GM12878 (cell line): ENCODE measurements around the gene FBRSL1. TPM values are rescaled to one million over a fixed set of nuclear protein-coding genes. Genes with fewer than 3 reads are reported as not detected.

Experiments used
- ATAC-seq: fragments of 200-7000 bp; cut with Tn5 transposase; 3 replicates; pipeline ENCODE4 v1.9.1; 2020; ENCODE audit warnings: mild to moderate bottlenecking, moderate library complexity
- BruUV-seq: library from RNA; stranded (reverse); fragments of 400-500 nt; replicated peaks from 2 replicates; lab custom pipeline; 2021; lab: Mats Ljungman, UMichigan
- CTCF ChIA-PET: fragments of 300-600 bp; sonication (Branson Sonifier 250); formaldehyde crosslinking; extraction: SDS; loops from one replicate; lab custom pipeline; 2021; ENCODE audit warnings: inconsistent platforms; lab: Yijun Ruan, JAX
- POLR2A ChIA-PET: fragments of 350-600 bp; formaldehyde crosslinking; extraction: SDS; loops from one replicate; lab custom pipeline; 2021; ENCODE audit warnings: inconsistent platforms; lab: Charles Lee
- RAD21 ChIA-PET: fragments of 300-600 bp; sonication (Branson Sonifier 250); formaldehyde crosslinking; loops from one replicate; lab custom pipeline; 2023; ENCODE audit warnings: antibody characterized with exemption; ENCODE audit not compliant: unreplicated experiment; lab: Charles Lee
- SMC1A ChIA-PET: fragments of 300-600 bp; sonication (Branson Sonifier 250); formaldehyde crosslinking; loops from one replicate; lab custom pipeline; 2023; ENCODE audit not compliant: unreplicated experiment, uncharacterized antibody; lab: Charles Lee
- DNase-seq: peaks from one replicate; pipeline ENCODE4 v3.0.0-alpha.2; 2011; ENCODE audit warnings: low read depth, low spot score
- FAIRE-seq: peaks from 3 replicates; lab custom pipeline; 2011; peaks lifted over from hg19 to GRCh38; lab: Jason Lieb, UNC
- H2AFZ ChIP-seq: 2 replicates; pipeline ENCODE4 v1.6.0; 2011; ENCODE audit warnings: low read depth, low read length, control low read depth; ENCODE audit not compliant: control insufficient read depth
- H3K27ac ChIP-seq: 2 replicates; pipeline ENCODE4 v1.5.1; 2011; ENCODE audit warnings: control low read depth; ENCODE audit not compliant: control insufficient read depth, insufficient read depth
- H3K27me3 ChIP-seq, 2 experiments: replicated peaks in 1 of 2; 2 replicates each; pipeline versions ENCODE4 v1.6.0 to v1.6.1; 2011; ENCODE audit warnings: low read length in 1 of 2; ENCODE audit not compliant: control insufficient read depth in 2 of 2, insufficient read depth in 2 of 2
- H3K36me3 ChIP-seq, 2 experiments: 2 replicates each; pipeline ENCODE4 v1.5.1; 2011; ENCODE audit warnings: low read length in 1 of 2; ENCODE audit not compliant: control insufficient read depth in 2 of 2, insufficient read depth in 2 of 2
- H3K4me1 ChIP-seq: 2 replicates; pipeline ENCODE4 v1.6.1; 2011; ENCODE audit warnings: mild to moderate bottlenecking, low read length, moderate library complexity, mixed read lengths; ENCODE audit not compliant: control insufficient read depth, insufficient read depth
- H3K4me2 ChIP-seq: 2 replicates; pipeline ENCODE4 v1.6.0; 2011; ENCODE audit warnings: control low read depth; ENCODE audit not compliant: control insufficient read depth, insufficient read depth
- H3K4me3 ChIP-seq: fragments of 200-600 bp; sonication (generic); 2 replicates; pipeline ENCODE4 v1.5.1; 2016
- H3K79me2 ChIP-seq: 2 replicates; pipeline ENCODE4 v1.6.0; 2011; ENCODE audit warnings: low read length; ENCODE audit not compliant: control insufficient read depth, insufficient read depth
- H3K9ac ChIP-seq: 2 replicates; pipeline ENCODE4 v1.8.0; 2011; ENCODE audit warnings: low read length, control low read depth, mixed read lengths; ENCODE audit not compliant: control insufficient read depth, insufficient read depth
- H3K9me3 ChIP-seq: replicated peaks from 3 replicates; pipeline ENCODE4 v1.5.1; 2011; ENCODE audit warnings: mild to moderate bottlenecking, low read length; ENCODE audit not compliant: control insufficient read depth, insufficient read depth
- H4K20me1 ChIP-seq: 2 replicates; pipeline ENCODE4 v1.6.0; 2011; ENCODE audit not compliant: control insufficient read depth, insufficient read depth
- CBX3 ChIP-seq: fragments of 200-600 bp; sonication (generic); IDR thresholded peaks from 2 replicates; pipeline ENCODE4 v1.6.1; 2016; ENCODE audit warnings: low read depth, borderline replicate concordance
- CEBPZ ChIP-seq: fragments of 150-350 bp; IDR thresholded peaks from 2 replicates; pipeline ENCODE4 v1.6.1; 2016; ENCODE audit warnings: low read depth, low read length
- FOXK2 ChIP-seq: fragments of 450-650 bp; IDR thresholded peaks from 2 replicates; pipeline ENCODE4 v1.6.1; 2017; ENCODE audit warnings: mild to moderate bottlenecking, moderate library complexity
- HCFC1 ChIP-seq: fragments of 150-350 bp; IDR thresholded peaks from 2 replicates; pipeline ENCODE4 v1.6.1; 2014; ENCODE audit warnings: low read length
- HSF1 ChIP-seq: fragments of 150-350 bp; IDR thresholded peaks from 2 replicates; pipeline ENCODE4 v1.6.1; 2014; ENCODE audit warnings: mild to moderate bottlenecking, low read depth, low read length
- IRF5 ChIP-seq: fragments of 450-650 bp; IDR thresholded peaks from 2 replicates; pipeline ENCODE4 v1.6.1; 2017; ENCODE audit warnings: borderline replicate concordance
- JUND ChIP-seq: IDR thresholded peaks from 2 replicates; pipeline ENCODE4 v1.6.1; 2012; ENCODE audit warnings: low read depth, mild to moderate bottlenecking, low read length, improper control_type of control experiment, moderate library complexity
- KLF5 ChIP-seq: fragments of 450-650 bp; IDR thresholded peaks from 2 replicates; pipeline ENCODE4 v1.6.1; 2014; ENCODE audit warnings: mild to moderate bottlenecking; ENCODE audit not compliant: partially characterized antibody
- MXI1 ChIP-seq: fragments of 150-350 bp; IDR thresholded peaks from 2 replicates; pipeline ENCODE4 v1.6.1; 2011; ENCODE audit warnings: low read depth, mild to moderate bottlenecking, inconsistent platforms, low read length, improper control_type of control experiment
- NBN ChIP-seq: fragments of 450-650 bp; IDR thresholded peaks from 2 replicates; pipeline ENCODE4 v1.6.1; 2016
- NFYA ChIP-seq: IDR thresholded peaks from 2 replicates; pipeline ENCODE4 v1.6.1; 2011; ENCODE audit warnings: low read depth, mild to moderate bottlenecking, low read length, improper control_type of control experiment, borderline replicate concordance
- SIX5 ChIP-seq: IDR thresholded peaks from 2 replicates; pipeline ENCODE4 v1.6.1; 2011; ENCODE audit warnings: mild to moderate bottlenecking, low read depth, low read length, moderate library complexity; ENCODE audit not compliant: severe bottlenecking
- USF1 ChIP-seq: IDR thresholded peaks from 2 replicates; pipeline ENCODE4 v1.6.1; 2011; ENCODE audit warnings: borderline replicate concordance, low read depth, mild to moderate bottlenecking, moderate library complexity, mixed read lengths, low read length; ENCODE audit not compliant: insufficient read depth; ENCODE audit errors: extremely low read length
- WGBS: methylation state at CpG from one replicate; pipeline ENCODE4 v1.1.6; 2016; ENCODE audit warnings: low lambda C conversion rate; ENCODE audit not compliant: insufficient replicate concordance, insufficient coverage; ENCODE audit errors: missing lambda C conversion rate; 5-methylcytosine and 5-hydroxymethylcytosine counted together
- in situ Hi-C: fragments of 300-500 bp; cut with MboI; formaldehyde crosslinking; loops from 9 replicates; pipeline ENCODE4 v1.14.3; 2018; ENCODE audit warnings: mixed read lengths
- intact Hi-C: fragments of 100-400 bp; cut with micrococcal nuclease; formaldehyde crosslinking; loops from one replicate; pipeline ENCODE4 v1.14.2; 2022; ENCODE audit not compliant: unreplicated experiment
- polyA plus RNA-seq, 11 experiments: library from polyadenylated mRNA; depleted of rRNA in 4 of 11; unstranded in 6 of 11; stranded (reverse) in 5 of 11; fragments of >200 nt; fragmentation: Nextera tagmentation in 4 of 11; fragmentation: Illumina TruSeq in 1 of 11; extraction: Ambion mirVana in 4 of 11; extraction: Trizol in 1 of 11; gene quantifications; 1 replicate in 1 of 11; 2 replicates in 10 of 11; pipeline versions ENCODE4 v1.2.1 to v1.2.3, GENCODE V29; 2011 to 2016; ENCODE audit warnings: inconsistent platforms in 2 of 11, missing spikeins in 2 of 11, low read depth in 1 of 11
- total RNA-seq, 4 experiments: library from RNA; depleted of rRNA in 3 of 4; stranded (reverse); fragments of >200 nt in 3 of 4; fragmentation: Illumina TruSeq in 1 of 4; extraction: Trizol in 1 of 4; gene quantifications; 2 replicates each; pipeline versions ENCODE4 v1.2.1 to v1.2.3, GENCODE V29; 2013 to 2021

FBRSL1 gene
- total and polyA plus RNA-seq, 10 of the 15 experiments (the other 5 are each of a cell fraction or from before 2014, with no cell fraction given), result 0.19 to 55.1 (median 4.1) TPM

- no peak for TF ChIP-seq USF1
- no peak for TF ChIP-seq HCFC1
Measured at GRCh38 chr12:132512197-132513069, 22.5 kb downstream of the FBRSL1 start (continued).

- FAIRE-seq, result no peak
- no peak overlapping the region for H3K9ac ChIP-seq
- TF ChIP-seq MXI1 (no peak), HSF1 (no peak), KLF5 (no peak), JUND (no peak), SIX5 (no peak), CEBPZ (no peak), CBX3 (no peak), IRF5 (no peak), FOXK2 (no peak), NBN (no peak), NFYA (no peak)
Measured at GRCh38 chr12:132513070-132513398, 23.1 kb downstream of the FBRSL1 start.

More at GRCh38 chr12:132513070-132513398, 23.1 kb downstream of the FBRSL1 start:
- CTCF ChIA-PET, result no interaction called here
- intact Hi-C loops, result no loop called here
- H3K9me3 ChIP-seq, result no peaks in the 10 kb centered on the region
- no peaks in the 10 kb centered on the region; the same call in 1 of the 2 replicates for H4K20me1 ChIP-seq
- no peak overlapping the region for H2AFZ ChIP-seq
- ATAC-seq, result no peak
- in situ Hi-C loops, result loop anchor here (5.0 kb wide), 1 partner anchor 96 kb away; no protein-coding TSS in a partner anchor
- WGBS, result 94% methylated on average over 4 of the region's 4 CpGs
- no peak overlapping the region for H3K4me2 ChIP-seq
- SMC1A ChIA-PET, result no interaction called here
- no peaks in the 10 kb centered on the region; a peak in 1 of 4 replicates for H3K27me3 ChIP-seq
- DNase-seq, result no peak
- H3K27ac ChIP-seq, result no peak overlapping the region
- POLR2A ChIA-PET, result no interaction called here
- BruUV-seq, result no TSS peak
- H3K79me2 ChIP-seq, result no peaks in the 10 kb centered on the region
- no peak overlapping the region for H3K4me3 ChIP-seq
- no peaks in the 10 kb centered on the region for H3K4me1 ChIP-seq
- H3K36me3 ChIP-seq, result peaks cover 0 to 14% of the 10 kb centered on the region in 2 experiments; a peak in 2 of 4 replicates
- RAD21 ChIA-PET, result no interaction called here
